Transverse colon (tissue), 4 donors: ENCODE results near the gene RAP1GDS1. TPM values are rescaled to one million over a fixed set of nuclear protein-coding genes. Genes with fewer than 3 reads are reported as not detected.
"Not testable (repeated sequence)": the region's sequence is repeated elsewhere in the genome, so short reads cannot be mapped to it uniquely, and the experiment has no call there.

ENCODE experiments used
- DNase-seq: peaks from one replicate; pipeline ENCODE4 v3.0.0-alpha.2; 2019
- H3K27ac ChIP-seq, 4 donors: fragments of 200-600 bp; sonication (generic); 2 replicates each; pipeline ENCODE4 v1.5.1; 2016 to 2018; ENCODE audit warnings: inconsistent platforms in 4 of 4
- H3K27me3 ChIP-seq: fragments of 200-600 bp; sonication (generic); 2 replicates; pipeline ENCODE4 v1.5.1; 2017; ENCODE audit warnings: inconsistent platforms
- H3K36me3 ChIP-seq, 4 donors: fragments of 200-600 bp; sonication (generic); 2 replicates each; pipeline ENCODE4 v1.5.1; 2017 to 2019; ENCODE audit warnings: inconsistent platforms in 4 of 4
- H3K4me1 ChIP-seq, 4 donors: fragments of 200-600 bp; sonication (generic); 2 replicates each; pipeline ENCODE4 v1.5.1; 2017 to 2020; ENCODE audit warnings: inconsistent platforms in 4 of 4
- H3K4me3 ChIP-seq, 4 donors: fragments of 200-600 bp; sonication (generic); 1 replicate in 1 of 4; 2 replicates in 3 of 4; pipeline versions ENCODE4 v1.5.1 to v1.6.1; 2017 to 2019; ENCODE audit warnings: inconsistent platforms in 4 of 4
- H3K9me3 ChIP-seq, 2 donors: fragments of 200-600 bp; sonication (generic); 2 replicates each; pipeline ENCODE4 v1.5.1; 2017 to 2019; ENCODE audit warnings: inconsistent platforms in 2 of 2
- CTCF ChIP-seq, 5 experiments: fragments of 200-600 bp in 3 of 5; fragments of 450-650 bp in 2 of 5; sonication (generic) in 3 of 5; IDR thresholded peaks; 1 replicate in 2 of 5; 2 replicates in 3 of 5; pipeline ENCODE4 v1.5.1; 2016 to 2017; ENCODE audit warnings: antibody characterized with exemption in 5 of 5, inconsistent platforms in 3 of 5, mild to moderate bottlenecking in 2 of 5, moderate library complexity in 1 of 5
- EP300 ChIP-seq: sonication (generic); formaldehyde crosslinking; IDR thresholded peaks from one replicate; pipeline ENCODE4 v1.6.1; 2017; ENCODE audit warnings: antibody characterized with exemption, low read depth
- POLR2A ChIP-seq: fragments of 450-650 bp; IDR thresholded peaks from one replicate; pipeline ENCODE4 v1.6.1; 2016; ENCODE audit warnings: antibody characterized with exemption, mild to moderate bottlenecking, moderate library complexity
- POLR2AphosphoS5 ChIP-seq, 3 donors: sonication (generic); formaldehyde crosslinking; IDR thresholded peaks; one replicate each; pipeline ENCODE4 v1.6.1; 2016; ENCODE audit warnings: antibody characterized with exemption in 3 of 3
- WGBS, 2 donors: methylation state at CpG; one replicate each; pipeline ENCODE4 v1.1.5; 2018; ENCODE audit warnings: low coverage in 1 of 2; 5-methylcytosine and 5-hydroxymethylcytosine counted together
- in situ Hi-C, 4 donors: fragments of 200-750 bp; cut with MboI; loops; one replicate each; pipeline versions ENCODE4 v1.15.0 to v1.15.1; 2017; ENCODE audit warnings: low sequenced_read_pairs in 3 of 4, low pct_ligation_motif_present in 1 of 4, low pct_unique_long_range_greater_than_20kb in 1 of 4
- intact Hi-C: fragments of 100-400 bp; cut with DNase I; formaldehyde crosslinking; loops from one replicate; pipeline ENCODE4 v1.15.1; 2023; ENCODE audit warnings: low total_unique reads
- total RNA-seq, 4 donors: library from RNA; depleted of rRNA; stranded (reverse); fragments of >200 nt; gene quantifications; one replicate each; pipeline ENCODE4 v1.1.0, GENCODE V29; 2016

Gene RAP1GDS1
- total RNA-seq, 4 donors from 2014 or later, result 6.7 to 44.3 (median 34.2) TPM

- TF ChIP-seq CTCF (IDR thresholded peaks at IDR 0.05), result no peak
- no peak for TF ChIP-seq EP300
- TF ChIP-seq POLR2AphosphoS5 (IDR thresholded peaks at IDR 0.05), result no peak
- no peak for TF ChIP-seq POLR2A
- no peak overlapping the region for H3K4me3 ChIP-seq
- WGBS, 2 donors, result 86 to 90% methylated on average over 1 of the region's 1 CpG
- no peaks in the 10 kb centered on the region for H3K36me3 ChIP-seq
- no peaks in the 10 kb centered on the region for H3K27me3 ChIP-seq
- intact Hi-C loops, result no loop called here
- H3K9me3 ChIP-seq, result no peaks in the 10 kb centered on the region
- no peak for DNase-seq
- H3K27ac ChIP-seq, result no peak overlapping the region
- in situ Hi-C loops, result no loop called here
- H3K4me1 ChIP-seq, result no peaks in the 10 kb centered on the region
Measured at GRCh38 chr4:98319021-98319420, 57.8 kb downstream of the RAP1GDS1 start.

- no peak overlapping the region for H3K4me3 ChIP-seq
- H3K9me3 ChIP-seq, result peaks cover 0 to 3% of the 10 kb centered on the region in 2 donors
- intact Hi-C loops (no loop called here), in situ Hi-C loops (no loop called here)
- H3K27ac ChIP-seq, result no peak overlapping the region
- TF ChIP-seq POLR2AphosphoS5 (IDR thresholded peaks at IDR 0.05) (no peak), CTCF (IDR thresholded peaks at IDR 0.05) (no peak), EP300 (no peak), POLR2A (no peak)
- WGBS, 2 donors, result 85 to 87% methylated on average over 2 of the region's 2 CpGs
- no peak for DNase-seq
- H3K4me1 ChIP-seq, result no peaks in the 10 kb centered on the region
- H3K36me3 ChIP-seq, result no peaks in the 10 kb centered on the region
- H3K27me3 ChIP-seq, result no peaks in the 10 kb centered on the region
Measured at GRCh38 chr4:98326168-98326567, 65.0 kb downstream of the RAP1GDS1 start.

GRCh38 chr4:98327694-98328093 lies 66.5 kb downstream of the RAP1GDS1 start:
- in situ Hi-C loops, result no loop called here
- H3K4me3 ChIP-seq, result no peak overlapping the region
- WGBS, 2 donors, result 95 to 100% methylated on average over 1 of the region's 1 CpG

GRCh38 chr4:98329879-98330640 lies 68.9 kb downstream of the RAP1GDS1 start:
- peaks cover 16 to 27% of the 10 kb centered on the region in 2 donors for H3K9me3 ChIP-seq
- H3K36me3 ChIP-seq, H3K4me3 ChIP-seq, intact Hi-C loops, H3K4me1 ChIP-seq, in situ Hi-C loops, H3K27ac ChIP-seq, DNase-seq, H3K27me3 ChIP-seq: not testable (repeated sequence)
- 83 to 97% methylated on average over 1 to 28 of the region's 31 CpGs for WGBS, 2 donors

More at GRCh38 chr4:98327694-98328093, 66.5 kb downstream of the RAP1GDS1 start:
- Histone ChIP-seq H3K4me1 (no peaks in the 10 kb centered on the region), H3K36me3 (no peaks in the 10 kb centered on the region), H3K27ac (no peak overlapping the region), H3K27me3 (no peaks in the 10 kb centered on the region), H3K9me3 (peaks cover 11 to 12% of the 10 kb centered on the region in 2 donors)
- intact Hi-C loops, result no loop called here
- DNase-seq, result no peak
- TF ChIP-seq POLR2AphosphoS5 (IDR thresholded peaks at IDR 0.05), result no peak
- no peak for TF ChIP-seq POLR2A
- TF ChIP-seq CTCF (IDR thresholded peaks at IDR 0.05), result no peak
- TF ChIP-seq EP300, result no peak
